Thoracic aorta (tissue), 2 donors: ENCODE data around the gene ABHD1. TPM values are rescaled to one million over a fixed set of nuclear protein-coding genes. Genes with fewer than 3 reads are reported as not detected.

Experiments
- ATAC-seq: fragments of 150-250 bp; one replicate; pipeline ENCODE4 v1.8.0; 2017; ENCODE audit warnings: low read depth; ENCODE audit not compliant: insufficient number of reproducible peaks, low FRiP score
- DNase-seq: peaks from one replicate; pipeline ENCODE4 v3.0.0-alpha.2; 2020; ENCODE audit warnings: low spot score
- H3K27ac ChIP-seq, 2 donors: fragments of 200-600 bp; sonication (generic); 1 replicate in 1 of 2; 2 replicates in 1 of 2; pipeline ENCODE4 v1.5.1; 2016; ENCODE audit warnings: mild to moderate bottlenecking in 2 of 2, moderate library complexity in 2 of 2
- H3K27me3 ChIP-seq: fragments of 200-600 bp; sonication (generic); replicated peaks from 2 replicates; pipeline ENCODE4 v1.6.0; 2016; ENCODE audit warnings: mild to moderate bottlenecking; ENCODE audit not compliant: insufficient read depth
- H3K36me3 ChIP-seq: fragments of 200-600 bp; sonication (generic); one replicate; pipeline ENCODE4 v1.5.1; 2016
- H3K4me1 ChIP-seq, 2 donors: fragments of 200-600 bp; sonication (generic); 1 replicate in 1 of 2; 2 replicates in 1 of 2; pipeline versions ENCODE4 v1.5.1 to v1.6.0; 2016; ENCODE audit warnings: low read depth in 2 of 2, mild to moderate bottlenecking in 1 of 2; ENCODE audit not compliant: control insufficient read depth in 1 of 2
- H3K4me3 ChIP-seq: fragments of 200-600 bp; sonication (generic); 2 replicates; pipeline ENCODE4 v1.5.1; 2016; ENCODE audit warnings: mild to moderate bottlenecking
- H3K9me3 ChIP-seq: fragments of 200-600 bp; sonication (generic); 2 replicates; pipeline ENCODE4 v1.5.1; 2016
- CTCF ChIP-seq: fragments of 200-600 bp; sonication (generic); IDR thresholded peaks from one replicate; pipeline ENCODE4 v1.5.1; 2019; ENCODE audit warnings: antibody characterized with exemption
- total RNA-seq, 2 donors: library from RNA; depleted of rRNA; stranded (reverse); fragments of >200 nt; gene quantifications; one replicate each; pipeline versions ENCODE4 v1.1.0 to v1.2.3, GENCODE V29; 2016

ABHD1 gene
- total RNA-seq, 2 donors from 2014 or later = 0.27 TPM; not detected in 1

- peaks cover 14% of the 10 kb centered on the region for H3K36me3 ChIP-seq
Observed at GRCh38 chr2:27085062-27085672, 38.4 kb upstream of the ABHD1 start.

GRCh38 chr2:27085673-27086089 is 37.9 kb upstream of the ABHD1 start:
- peak overlapping the region; percentile 80 to 87 for H3K27ac ChIP-seq
- H3K4me3 ChIP-seq = peak overlapping the region; percentile 83
- peaks cover 25 to 61% of the 10 kb centered on the region in 2 donors for H3K4me1 ChIP-seq
- TF ChIP-seq CTCF = no peak
- ATAC-seq (peak; percentile 18), DNase-seq (no peak)
- no peaks in the 10 kb centered on the region for H3K9me3 ChIP-seq
- peaks cover 14% of the 10 kb centered on the region for H3K36me3 ChIP-seq
- H3K27me3 ChIP-seq = no peaks in the 10 kb centered on the region

More at GRCh38 chr2:27085062-27085672, 38.4 kb upstream of the ABHD1 start:
- Histone ChIP-seq H3K27ac (peak overlapping the region; percentile 80 to 87), H3K4me1 (peaks cover 30 to 66% of the 10 kb centered on the region in 2 donors), H3K9me3 (no peaks in the 10 kb centered on the region), H3K27me3 (no peaks in the 10 kb centered on the region), H3K4me3 (peak overlapping the region; percentile 83)
- no peak for TF ChIP-seq CTCF
- no peak for DNase-seq
- no peak for ATAC-seq

- DNase-seq (peak; percentile 72), ATAC-seq (peak; percentile 82)
- H3K36me3 ChIP-seq = peaks cover 14% of the 10 kb centered on the region
- peak overlapping the region; percentile 80 to 87 for H3K27ac ChIP-seq
- TF ChIP-seq CTCF = peak; percentile 95
- H3K4me1 ChIP-seq = peaks cover 21 to 57% of the 10 kb centered on the region in 2 donors
- H3K9me3 ChIP-seq = no peaks in the 10 kb centered on the region
- H3K27me3 ChIP-seq = no peaks in the 10 kb centered on the region
- H3K4me3 ChIP-seq = peak overlapping the region; percentile 83
Observed at GRCh38 chr2:27086090-27086723, 37.4 kb upstream of the ABHD1 start.

- ATAC-seq = no peak
- H3K27me3 ChIP-seq = no peaks in the 10 kb centered on the region
- peaks cover 15 to 50% of the 10 kb centered on the region in 2 donors for H3K4me1 ChIP-seq
- H3K36me3 ChIP-seq = peaks cover 12% of the 10 kb centered on the region
- no peak for TF ChIP-seq CTCF
- H3K27ac ChIP-seq = peak within 1 kb of the TSS; percentile 80 to 87
- DNase-seq = no peak
- no peaks in the 10 kb centered on the region for H3K9me3 ChIP-seq
- peak within 1 kb of the TSS; percentile 83 for H3K4me3 ChIP-seq
Observed at GRCh38 chr2:27086724-27087593, 36.7 kb upstream of the ABHD1 start, which contains the start of gene KHK. Gene KHK, plus strand, starts transcription at chr2:27086772. Its CDS starts 488 bp downstream, at chr2:27087260.
